Adipose tissue (tissue), 3 donors: Measurements from ENCODE around the gene SENP8. TPM values are rescaled to one million over a fixed set of nuclear protein-coding genes. Genes with fewer than 3 reads are reported as not detected.
A peak's percentile ranks its signal among the peaks of the same experiment; 100 is the strongest.

ENCODE experiments used
- H3K27ac ChIP-seq: one replicate; pipeline ENCODE4 v1.5.1; 2013; ENCODE audit warnings: low read depth, low read length
- WGBS, 3 donors: extraction: QIAGEN DNeasy Blood & Tissue Kit; methylation state at CpG; one replicate each; pipeline ENCODE4 v1.1.7; 2013; 5-methylcytosine and 5-hydroxymethylcytosine counted together
- polyA plus RNA-seq, 3 donors: library from polyadenylated mRNA; stranded (reverse); fragments of 200-250 nt; gene quantifications; one replicate each; pipeline ENCODE4 v1.2.3, GENCODE V29; 2013
- donor health status: healthy with polysubstance abuse.
- donor health status: Bipolar disorder and iron deficiency.
- donor health status: healthy.

The SENP8 gene
- polyA plus RNA-seq, 3 donors: 0.97 to 1.0 (median 1.0) TPM

DNA sequence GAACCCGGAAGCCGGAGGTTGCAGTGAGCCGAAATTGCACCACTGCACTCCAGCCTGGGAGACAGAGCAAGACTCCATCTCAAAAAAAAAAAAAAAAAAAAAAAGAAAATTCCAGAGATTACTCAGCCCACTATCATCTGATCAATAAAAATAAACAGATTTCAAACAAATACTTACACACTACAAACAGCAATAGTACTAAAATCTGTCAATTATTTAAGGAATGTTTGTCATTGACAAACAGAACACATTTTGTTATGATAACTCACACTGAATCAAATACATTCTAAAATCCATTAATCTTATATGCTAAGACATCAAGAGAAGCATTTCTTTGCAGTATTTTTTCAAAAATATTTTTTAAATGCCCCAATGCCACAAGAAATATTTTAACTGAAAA lies 7.8 kb upstream of the SENP8 start:
- H3K27ac ChIP-seq: no peak overlapping the region
- WGBS, 3 donors: 94 to 98% (median 96%) methylated on average over 3 of the region's 3 CpGs

GRCh38 chr15:72112116-72112515 lies 6.1 kb upstream of the SENP8 start:
- WGBS, 3 donors: 40 to 73% (median 64%) methylated on average over 2 of the region's 2 CpGs
- H3K27ac ChIP-seq: no peak overlapping the region

DNA sequence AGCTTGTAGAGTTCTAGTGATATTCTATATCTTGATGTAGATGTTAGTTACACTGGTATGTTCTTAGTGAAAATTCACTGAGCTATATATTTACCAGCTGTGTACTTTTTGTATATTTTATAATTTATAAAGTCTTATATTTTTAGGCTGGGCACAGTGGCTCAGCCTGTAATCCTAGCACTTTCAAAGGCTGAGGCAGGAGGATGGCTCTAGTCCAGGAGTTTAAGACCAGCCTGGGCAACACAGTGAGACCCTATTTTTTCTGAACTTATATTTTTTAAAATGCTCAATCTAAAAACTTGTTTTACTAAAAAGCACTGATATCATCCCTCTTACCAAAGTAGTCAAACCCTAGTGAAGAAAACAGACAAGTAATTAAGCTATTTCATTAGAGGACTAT lies 5.4 kb upstream of the SENP8 start:
- no peak overlapping the region for H3K27ac ChIP-seq

DNA sequence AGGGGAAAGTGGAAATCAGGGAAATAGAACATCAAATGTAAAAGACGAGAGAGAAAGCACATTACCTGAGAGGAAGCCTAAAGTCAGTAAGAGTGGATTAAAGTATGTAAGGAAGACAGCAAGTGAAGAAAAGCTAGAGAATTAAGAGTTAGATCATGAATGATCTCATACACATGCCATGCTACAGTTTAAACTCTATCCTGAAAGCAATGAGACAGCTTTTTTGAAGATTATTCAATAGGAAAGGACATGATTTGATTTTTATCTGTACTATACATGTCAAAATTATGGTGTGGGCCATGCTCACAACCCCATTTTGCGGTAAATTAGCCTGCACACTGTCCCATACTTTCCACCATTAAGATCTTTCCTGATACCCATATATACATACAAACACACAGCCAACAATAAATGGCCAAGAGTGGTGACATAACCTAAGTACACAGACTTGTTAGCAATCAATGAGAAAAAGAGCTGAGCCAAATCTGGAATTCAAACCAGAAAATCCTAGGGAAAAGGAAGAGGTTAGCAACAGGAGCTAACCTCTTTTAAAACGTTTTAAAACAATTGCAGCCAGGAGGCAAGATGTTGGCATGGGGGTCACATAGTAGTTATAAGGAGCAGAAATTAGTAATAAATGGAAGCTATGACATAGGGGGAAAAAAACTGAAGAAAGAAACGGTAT lies 4.7 kb upstream of the SENP8 start:
- WGBS, 3 donors: 75 to 77% (median 77%) methylated on average over 4 of the region's 4 CpGs
- H3K27ac ChIP-seq: no peak overlapping the region

DNA sequence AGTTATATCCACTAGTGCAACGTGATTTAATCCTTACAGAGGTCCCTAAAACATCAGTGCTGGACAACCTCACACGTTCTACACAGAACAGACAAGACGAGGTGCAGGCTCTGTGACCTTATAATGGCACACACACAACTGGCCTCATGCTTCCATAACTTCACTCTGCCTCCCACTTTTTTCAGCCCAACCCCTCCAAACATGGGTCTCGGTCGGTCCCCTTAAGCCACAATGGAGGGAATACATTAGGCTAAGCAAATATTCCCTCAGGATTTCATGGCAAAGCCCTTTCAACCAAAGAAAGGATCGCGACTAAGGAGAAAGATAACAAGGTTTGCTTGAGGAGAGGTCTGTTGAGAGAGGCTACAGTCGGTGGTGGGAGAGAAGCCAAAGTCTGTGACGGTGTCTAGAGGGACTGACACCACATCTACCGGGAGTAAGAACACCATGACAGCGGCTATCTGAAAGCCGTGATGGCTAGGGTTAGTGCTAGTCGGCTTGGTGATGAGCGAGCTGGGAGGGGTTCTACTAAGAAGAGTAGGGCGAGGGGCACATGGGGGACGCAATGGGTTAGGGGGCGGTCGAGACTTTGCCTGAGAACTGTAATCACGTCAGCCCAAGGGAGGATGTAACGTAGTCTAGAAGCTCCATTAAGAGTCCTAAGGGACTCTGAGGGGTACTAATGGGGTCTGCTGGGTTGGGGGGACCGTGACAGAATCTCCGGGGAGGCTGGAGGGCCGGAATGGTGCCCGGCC lies 1.3 kb upstream of the SENP8 start:
- WGBS, 3 donors: 1 to 3% (median 2%) methylated on average over 22 to 24 of the region's 24 CpGs
- H3K27ac ChIP-seq: peak overlapping the region; percentile 88

DNA sequence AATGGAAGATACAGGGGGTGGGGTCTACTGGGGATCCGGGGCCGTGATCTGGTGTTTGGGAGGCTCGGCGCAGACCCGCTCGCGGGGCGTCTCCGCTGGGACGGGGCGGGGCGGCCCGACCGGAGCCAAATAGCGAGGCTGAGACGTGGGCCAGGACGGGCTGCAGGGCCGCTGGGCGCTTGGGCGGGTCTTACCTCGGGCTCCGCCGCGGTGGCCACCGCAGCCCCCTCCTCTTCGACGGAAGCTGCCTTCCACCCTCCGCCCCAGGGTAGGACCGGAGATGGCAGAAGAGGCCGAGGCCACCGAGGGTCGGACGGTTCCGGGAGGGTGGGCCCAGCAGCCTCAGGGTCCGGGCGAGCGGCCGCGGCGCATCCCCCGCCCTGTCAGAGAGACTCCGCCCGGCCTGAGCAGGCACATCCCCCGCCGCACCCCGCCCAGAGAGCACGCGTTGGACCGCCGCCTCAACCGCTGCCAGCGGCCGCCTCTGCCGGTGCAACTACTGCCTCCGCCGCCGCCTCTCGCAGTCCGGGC lies 652 bp upstream of the SENP8 start:
- WGBS, 3 donors: 0 to 1% (median 0%) methylated on average over 45 to 59 of the region's 59 CpGs
- peak overlapping the region; percentile 88 for H3K27ac ChIP-seq

GRCh38 chr15:72124218-72124617 lies 6.0 kb downstream of the SENP8 start:
- WGBS, 3 donors: 5 to 16% (median 15%) methylated on average over 1 of the region's 1 CpG
- no peak overlapping the region for H3K27ac ChIP-seq

- WGBS, 3 donors: 51 to 63% (median 59%) methylated on average over 2 of the region's 2 CpGs
- no peak overlapping the region for H3K27ac ChIP-seq
Observed at GRCh38 chr15:72127724-72128322, 9.6 kb downstream of the SENP8 start.

DNA sequence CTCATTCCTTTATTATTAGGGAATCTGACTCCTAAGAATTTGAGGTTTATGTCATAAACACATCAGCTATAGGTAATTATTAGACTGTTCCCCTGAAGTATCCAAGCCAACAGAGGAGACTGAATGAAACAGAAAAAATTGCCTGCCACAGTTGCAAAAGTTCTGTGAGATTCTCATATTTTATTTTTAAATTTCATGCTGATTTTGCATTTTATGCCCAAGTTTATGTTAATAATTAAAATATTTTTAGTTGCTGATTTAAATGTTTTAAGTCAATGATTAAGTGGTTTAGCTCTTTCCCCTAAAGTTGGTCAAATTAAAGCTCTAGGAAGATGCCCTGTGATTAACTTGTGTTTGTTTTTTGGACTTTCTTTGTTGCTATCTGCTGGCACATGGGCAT lies 10.2 kb downstream of the SENP8 start:
- no peak overlapping the region for H3K27ac ChIP-seq

DNA sequence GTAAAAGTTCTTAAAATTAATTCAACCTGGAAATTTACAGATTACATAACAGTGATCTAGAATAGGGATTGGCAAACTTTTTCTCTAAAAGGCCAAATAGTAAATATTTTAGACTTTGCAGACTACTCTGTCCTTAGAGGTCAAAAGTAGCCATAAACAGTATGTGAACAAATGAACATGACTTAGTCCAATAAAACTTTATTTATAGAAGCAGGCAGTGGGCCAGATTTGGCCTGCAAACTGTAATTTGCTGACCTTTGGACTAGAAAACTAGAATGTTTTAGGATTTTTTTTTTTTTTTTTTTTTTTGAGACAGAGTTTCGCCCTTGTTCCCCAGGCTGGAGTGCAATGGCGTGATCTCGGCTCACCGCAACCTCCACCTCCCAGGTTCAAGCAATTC lies 12.1 kb downstream of the SENP8 start:
- 89 to 100% (median 97%) methylated on average over 4 of the region's 4 CpGs for WGBS, 3 donors
- H3K27ac ChIP-seq: no peak overlapping the region

DNA sequence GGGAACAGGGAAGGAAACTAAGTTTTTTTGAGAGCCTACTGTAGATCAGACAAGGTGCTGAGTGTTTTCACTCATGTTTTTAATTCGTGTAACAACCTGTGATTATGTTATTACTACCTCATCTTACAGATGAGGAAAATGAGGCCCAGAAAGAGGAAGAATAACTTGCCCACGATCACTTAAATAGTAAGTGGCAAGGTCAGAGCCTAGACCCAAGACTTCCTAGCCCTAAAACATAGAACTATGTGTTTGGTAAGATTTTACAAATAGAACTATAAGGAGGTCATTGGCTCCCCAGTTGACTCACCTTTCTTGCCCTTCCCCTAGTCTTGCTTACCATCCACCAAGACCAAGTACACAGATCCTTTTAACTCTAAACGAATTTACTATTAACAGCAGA lies 13.7 kb downstream of the SENP8 start:
- WGBS, 3 donors: 68 to 84% (median 72%) methylated on average over 3 of the region's 3 CpGs
- H3K27ac ChIP-seq: no peak overlapping the region

DNA sequence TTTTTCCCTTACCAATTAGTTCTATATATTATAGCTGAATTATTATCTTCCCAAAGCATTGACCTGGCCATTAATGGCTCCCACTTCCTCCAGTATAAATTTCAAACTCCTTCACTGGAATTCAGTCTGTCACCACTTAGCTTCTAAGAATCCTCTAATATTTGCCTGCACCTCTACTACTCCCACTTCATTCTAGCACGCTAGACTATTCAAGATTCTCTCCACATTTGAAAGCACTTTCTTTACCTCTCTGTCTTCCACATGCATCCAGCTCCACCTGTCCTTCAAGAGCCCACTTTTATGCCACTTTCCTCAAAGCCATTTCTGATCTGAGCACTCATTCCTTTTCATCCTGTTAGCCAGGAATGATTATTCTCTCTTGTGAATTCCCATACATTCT lies 15.0 kb downstream of the SENP8 start:
- 84 to 100% (median 93%) methylated on average over 1 of the region's 1 CpG for WGBS, 3 donors
- no peak overlapping the region for H3K27ac ChIP-seq

GRCh38 chr15:72135719-72136118 lies 17.5 kb downstream of the SENP8 start:
- no peak overlapping the region for H3K27ac ChIP-seq
- 53 to 78% (median 70%) methylated on average over 2 of the region's 2 CpGs for WGBS, 3 donors

- H3K27ac ChIP-seq: no peak overlapping the region
- 65 to 85% (median 80%) methylated on average over 4 of the region's 4 CpGs for WGBS, 3 donors
Observed at GRCh38 chr15:72136170-72137051, 18.2 kb downstream of the SENP8 start.

DNA sequence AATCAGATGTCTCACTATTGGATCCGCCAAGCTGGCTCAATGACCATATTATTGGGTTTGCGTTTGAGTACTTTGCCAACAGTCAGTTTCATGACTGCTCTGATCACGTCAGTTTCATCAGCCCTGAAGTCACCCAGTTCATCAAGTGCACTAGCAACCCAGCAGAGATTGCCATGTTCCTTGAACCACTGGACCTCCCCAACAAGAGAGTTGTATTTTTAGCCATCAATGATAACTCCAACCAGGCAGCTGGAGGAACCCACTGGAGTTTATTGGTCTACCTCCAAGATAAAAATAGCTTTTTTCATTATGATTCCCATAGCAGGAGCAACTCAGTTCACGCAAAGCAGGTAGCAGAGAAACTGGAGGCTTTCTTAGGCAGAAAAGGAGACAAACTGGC lies 21.5 kb downstream of the SENP8 start:
- WGBS, 3 donors: 97 to 99% (median 98%) methylated on average over 4 of the region's 4 CpGs
- no peak overlapping the region for H3K27ac ChIP-seq

GRCh38 chr15:72140088-72140487 lies 21.9 kb downstream of the SENP8 start:
- H3K27ac ChIP-seq: no peak overlapping the region
- WGBS, 3 donors: 90 to 94% (median 93%) methylated on average over 3 of the region's 3 CpGs

GRCh38 chr15:72141171-72142084 lies 23.2 kb downstream of the SENP8 start:
- 37 to 64% (median 58%) methylated on average over 4 of the region's 4 CpGs for WGBS, 3 donors
- H3K27ac ChIP-seq: no peak overlapping the region

- H3K27ac ChIP-seq: no peak overlapping the region
- 90 to 95% (median 92%) methylated on average over 3 of the region's 3 CpGs for WGBS, 3 donors
Observed at GRCh38 chr15:72146221-72146620, 28.0 kb downstream of the SENP8 start.
